HG03520 (cell line): ENCODE measurements around the gene SYAP1.
"Not testable (repeated sequence)": the region's sequence is repeated elsewhere in the genome, so short reads cannot be mapped to it uniquely, and the experiment has no call there.

Experiments used
- ATAC-seq: cut with Tn5 transposase; IDR thresholded peaks from one replicate; pipeline ENCODE4 v1.9.1; 2021; ENCODE audit warnings: mild to moderate bottlenecking, moderate library complexity; ENCODE audit not compliant: unreplicated experiment

SYAP1 gene

DNA sequence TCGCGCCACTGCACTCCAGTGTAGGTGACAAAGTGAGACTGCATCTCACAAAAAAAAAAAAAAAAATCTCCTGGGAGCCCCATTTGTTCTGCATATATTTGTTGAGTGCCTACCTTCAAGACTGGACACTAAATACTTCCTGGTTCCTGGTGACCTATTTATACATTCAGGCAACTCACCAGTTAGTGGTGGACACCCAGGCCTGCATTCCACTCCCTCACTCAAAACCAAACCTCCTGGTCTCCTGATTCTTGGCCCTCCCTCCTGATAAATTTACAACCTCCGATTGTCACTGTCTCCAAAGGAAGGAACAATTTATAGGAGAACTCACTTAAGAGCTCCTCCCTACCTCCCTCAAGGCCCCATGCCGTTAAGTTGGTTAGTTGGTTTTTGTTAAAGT lies 3.1 kb downstream of the SYAP1 start:
- ATAC-seq: no peak

DNA sequence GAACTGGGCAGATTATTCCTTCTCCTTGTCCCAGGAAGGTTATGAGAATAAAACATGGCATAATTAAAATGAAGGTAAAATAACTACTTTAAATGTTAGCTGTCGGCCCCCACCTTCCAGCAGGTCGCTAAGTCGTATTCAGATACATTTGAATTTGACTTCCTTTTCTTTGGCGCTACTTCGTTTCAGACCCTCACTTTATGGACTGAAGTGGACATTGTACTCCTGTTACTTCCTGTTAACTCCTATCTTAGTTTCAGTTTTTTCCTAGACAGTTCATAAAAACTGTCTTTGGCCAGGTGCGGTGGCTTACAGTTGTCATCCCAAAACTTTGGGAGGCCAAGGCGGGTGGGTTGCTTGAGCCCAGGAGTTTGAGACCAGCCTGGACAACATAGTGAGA lies 5.7 kb downstream of the SYAP1 start:
- no peak for ATAC-seq

DNA sequence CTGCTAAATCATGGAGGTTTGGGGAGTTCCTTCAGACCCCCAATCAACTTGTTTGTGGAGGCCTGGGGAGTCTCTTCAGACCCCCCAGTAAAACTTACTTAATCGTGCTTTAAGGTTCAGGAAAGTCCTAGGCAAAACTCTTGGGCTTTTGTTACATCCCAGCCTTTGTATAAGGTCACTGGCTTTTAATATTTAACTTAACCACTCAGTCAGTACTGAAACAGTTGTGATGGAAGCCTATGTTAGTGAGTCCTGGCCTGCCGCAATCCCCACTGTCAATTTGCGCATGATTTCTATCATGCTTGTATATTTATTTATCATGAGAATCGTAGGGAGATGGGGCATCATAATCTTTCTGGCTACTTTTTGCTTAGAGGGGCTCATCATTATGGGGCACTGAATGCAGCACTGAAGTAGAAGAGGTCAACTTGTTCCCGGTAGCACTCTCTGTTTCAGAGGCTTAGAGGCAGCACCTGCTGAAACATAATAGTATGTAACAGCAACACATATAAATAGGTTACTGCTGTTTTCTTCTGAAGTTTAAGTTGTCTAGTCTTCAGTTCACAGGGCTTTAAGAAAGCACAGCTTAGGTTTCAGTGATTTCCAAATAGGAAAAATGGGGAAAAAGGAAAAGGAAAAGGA lies 7.1 kb downstream of the SYAP1 start:
- not testable (repeated sequence) for ATAC-seq

DNA sequence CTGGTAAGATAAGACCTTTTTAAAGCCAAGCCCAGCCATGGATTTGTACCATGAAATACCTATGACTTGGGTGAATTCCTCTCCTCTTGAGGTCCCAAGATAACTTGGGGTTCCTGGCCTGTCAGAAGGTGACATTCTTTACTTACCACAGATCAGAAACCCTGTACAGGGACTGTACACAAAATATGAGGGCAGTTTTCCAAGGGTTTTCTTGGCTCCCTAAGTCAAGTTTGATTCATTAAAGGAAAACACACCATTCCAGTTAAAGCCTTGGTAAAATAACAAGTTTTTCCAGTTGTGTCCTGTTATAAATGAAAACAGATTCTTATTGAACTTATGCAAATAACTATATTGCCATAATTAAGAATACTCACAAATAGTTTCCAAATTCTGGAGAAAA lies 8.2 kb downstream of the SYAP1 start:
- ATAC-seq: no peak

DNA sequence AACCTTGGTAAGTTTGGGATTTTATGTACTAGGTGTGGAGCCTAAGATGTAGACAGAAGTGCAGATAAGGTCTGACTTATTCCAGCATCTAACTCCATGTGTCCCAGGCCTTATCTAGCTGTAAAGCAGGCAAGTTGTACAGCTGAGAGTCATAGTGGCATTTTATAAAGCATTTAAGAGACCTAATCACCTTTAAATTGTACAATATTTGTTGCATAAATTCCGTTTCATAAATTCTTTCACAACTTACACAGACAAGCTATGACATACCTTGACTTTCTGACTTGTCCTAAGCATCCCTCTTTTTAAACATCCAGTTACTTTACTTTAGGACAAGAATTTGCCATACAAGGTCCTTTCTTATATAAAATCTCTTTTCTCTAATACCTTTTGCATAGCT lies 11.0 kb downstream of the SYAP1 start:
- no peak for ATAC-seq

DNA sequence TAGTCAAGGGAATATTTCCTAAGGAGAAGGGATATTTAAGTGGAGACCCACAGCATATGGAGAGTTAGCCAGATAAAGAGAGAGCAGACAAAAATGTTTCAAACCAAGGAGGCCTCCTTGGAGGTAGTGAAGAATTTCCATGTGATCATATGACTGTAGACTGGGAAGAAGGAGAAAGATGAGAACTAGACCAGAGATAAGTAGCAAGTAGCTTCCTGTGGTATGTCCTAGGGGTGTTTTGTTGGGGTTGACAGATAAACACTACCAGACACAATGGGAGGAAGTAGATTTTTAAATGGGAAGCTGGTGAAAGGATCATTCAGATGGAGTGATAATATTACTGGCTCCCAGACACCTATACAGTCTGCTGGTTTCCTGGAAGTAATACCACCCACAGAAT lies 13.6 kb downstream of the SYAP1 start:
- no peak for ATAC-seq

DNA sequence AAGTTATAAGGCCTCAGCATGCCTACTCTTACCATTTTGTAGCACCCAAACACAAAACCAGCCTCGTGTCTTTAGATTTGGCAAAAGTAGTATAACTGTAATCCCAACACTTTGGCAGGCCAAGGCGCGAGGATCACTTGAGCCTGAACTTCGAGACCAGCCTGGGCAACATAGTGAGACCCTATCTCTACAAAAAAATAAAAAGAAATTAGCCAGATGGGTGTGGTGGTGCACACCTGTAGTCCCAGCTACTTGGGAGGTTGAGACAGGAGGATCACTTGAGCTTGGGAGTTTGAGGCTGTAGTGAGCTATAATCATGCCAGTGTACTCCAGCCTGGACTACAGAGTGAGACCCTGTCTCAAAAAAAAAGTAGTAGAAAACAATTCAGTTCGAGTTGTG lies 17.6 kb downstream of the SYAP1 start:
- ATAC-seq: no peak

DNA sequence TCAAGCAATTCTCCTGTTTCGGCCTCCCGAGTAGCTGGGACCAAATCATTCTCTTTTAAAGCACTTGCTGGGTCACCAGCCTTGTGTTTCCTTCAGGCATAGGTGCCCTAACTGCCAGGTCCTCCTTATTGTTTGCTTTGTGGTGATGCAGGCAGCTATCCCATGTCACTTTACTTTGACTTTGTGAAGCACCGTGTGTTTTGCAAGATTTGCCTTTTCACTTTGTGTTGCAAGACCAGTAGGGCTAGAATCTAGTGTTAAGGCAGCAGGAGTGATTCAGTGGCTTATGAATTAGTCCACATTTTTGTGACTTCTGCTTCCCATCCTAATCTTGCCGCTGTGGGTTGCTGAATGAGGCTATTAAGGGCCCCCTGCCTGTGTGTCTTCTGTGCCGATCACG lies 20.2 kb downstream of the SYAP1 start:
- no peak for ATAC-seq

DNA sequence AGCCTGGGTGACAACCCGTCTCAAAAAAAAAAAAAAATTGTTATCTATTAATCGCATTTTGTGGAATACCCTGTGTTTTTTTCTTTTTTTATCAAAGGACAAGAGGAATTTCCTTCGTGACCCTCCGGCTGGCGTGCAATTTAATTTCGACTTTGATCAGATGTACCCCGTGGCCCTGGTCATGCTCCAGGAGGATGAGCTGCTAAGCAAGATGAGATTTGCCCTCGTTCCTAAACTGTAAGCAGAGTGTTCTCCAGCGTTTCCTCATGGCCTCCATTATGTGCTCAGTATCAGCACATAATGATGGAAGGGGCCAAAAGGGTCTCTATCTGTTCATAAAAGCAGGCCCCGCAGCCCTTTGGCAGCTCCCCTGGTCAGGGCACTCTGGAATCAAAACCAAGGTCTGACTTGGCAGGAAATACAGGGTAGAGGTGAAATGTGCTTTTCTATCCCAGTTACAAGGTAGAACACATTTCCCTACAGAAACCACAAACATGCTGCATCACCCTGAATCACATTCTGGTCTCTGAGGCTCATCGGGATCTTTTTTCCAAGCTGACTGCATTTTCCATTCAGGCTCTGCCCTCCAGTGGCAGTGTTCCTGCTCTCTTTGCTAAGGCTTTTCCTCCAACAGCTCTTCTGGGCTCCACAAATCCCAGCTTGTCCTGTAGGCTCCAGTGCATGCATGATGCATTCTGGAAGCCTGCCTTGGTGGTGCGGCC lies 24.4 kb downstream of the SYAP1 start:
- ATAC-seq: no peak

DNA sequence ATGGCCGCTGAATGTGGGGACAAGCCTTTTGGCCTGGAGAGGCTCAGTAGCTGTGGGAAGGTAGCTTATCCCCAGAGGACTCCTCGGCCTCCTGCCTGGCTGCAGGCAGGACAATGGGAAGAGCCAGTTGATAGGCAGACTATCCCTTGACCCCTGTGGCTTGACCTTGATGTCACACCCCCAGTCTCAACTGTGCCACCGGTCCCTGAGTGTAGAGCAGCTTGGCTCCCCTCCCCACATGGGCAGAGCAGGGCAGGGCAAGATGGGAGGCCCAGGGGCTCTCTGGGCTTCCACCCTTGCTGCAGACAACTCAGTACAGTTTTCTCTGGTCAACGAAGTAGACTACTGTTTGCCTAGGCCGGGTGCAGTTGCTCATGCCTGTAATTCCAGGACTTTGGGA lies 25.7 kb downstream of the SYAP1 start:
- ATAC-seq: no peak

DNA sequence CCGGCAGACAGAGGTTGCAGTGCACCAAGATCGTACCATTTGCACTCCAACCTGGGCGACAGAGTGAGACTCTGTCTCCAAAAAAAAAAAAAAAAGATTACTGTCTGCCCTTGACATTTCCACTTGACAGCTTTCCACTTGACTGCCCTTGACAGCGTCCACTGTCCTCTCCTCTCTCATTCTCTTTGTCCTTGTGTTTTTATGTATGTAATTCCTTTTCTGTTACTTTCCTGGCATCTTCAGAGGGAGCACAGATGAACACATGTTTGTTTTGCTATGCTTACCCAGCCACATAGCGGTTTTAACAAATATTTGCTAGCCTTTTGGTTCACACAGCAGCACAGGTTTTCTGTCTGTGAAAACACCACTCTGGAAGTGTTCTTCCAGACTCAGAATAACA lies 26.2 kb downstream of the SYAP1 start:
- ATAC-seq: no peak

DNA sequence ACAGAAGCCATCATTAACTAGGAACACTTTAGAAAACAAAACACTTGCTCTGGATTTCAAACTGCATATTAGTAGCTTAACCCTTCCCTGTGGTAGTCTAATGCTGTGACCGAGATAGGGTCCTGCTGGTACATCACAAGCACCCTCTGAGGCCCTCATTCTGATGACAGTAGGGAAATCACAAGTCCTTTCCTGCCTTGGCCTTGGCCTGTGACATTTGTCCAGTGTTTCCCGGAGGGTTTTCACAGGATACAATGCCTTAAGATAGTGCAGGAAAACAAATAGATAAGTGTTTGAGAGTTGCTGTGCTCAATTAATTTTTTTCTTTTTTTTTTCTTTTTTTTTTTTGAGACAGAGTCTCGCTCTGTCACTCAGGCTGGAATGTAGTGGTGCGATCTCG lies 29.0 kb downstream of the SYAP1 start:
- no peak for ATAC-seq

DNA sequence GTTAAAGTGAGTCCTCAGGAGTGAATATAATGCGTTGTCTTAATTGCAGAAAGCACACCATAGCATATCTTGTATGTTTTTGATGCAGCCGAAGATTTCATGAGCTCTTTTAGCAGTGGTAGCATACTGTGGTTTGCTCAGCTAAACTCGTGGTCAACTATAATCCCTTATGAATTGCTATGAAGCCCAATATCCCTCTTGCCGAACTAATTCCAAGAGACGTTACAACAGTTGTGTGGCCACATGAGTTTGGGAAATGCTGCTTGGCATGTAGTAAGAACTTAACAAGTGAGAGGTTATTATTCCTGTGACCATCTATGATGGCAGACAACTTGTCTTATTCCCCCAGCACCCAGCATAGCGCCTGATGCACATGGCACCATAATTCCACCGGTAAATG lies 30.7 kb downstream of the SYAP1 start:
- ATAC-seq: no peak

DNA sequence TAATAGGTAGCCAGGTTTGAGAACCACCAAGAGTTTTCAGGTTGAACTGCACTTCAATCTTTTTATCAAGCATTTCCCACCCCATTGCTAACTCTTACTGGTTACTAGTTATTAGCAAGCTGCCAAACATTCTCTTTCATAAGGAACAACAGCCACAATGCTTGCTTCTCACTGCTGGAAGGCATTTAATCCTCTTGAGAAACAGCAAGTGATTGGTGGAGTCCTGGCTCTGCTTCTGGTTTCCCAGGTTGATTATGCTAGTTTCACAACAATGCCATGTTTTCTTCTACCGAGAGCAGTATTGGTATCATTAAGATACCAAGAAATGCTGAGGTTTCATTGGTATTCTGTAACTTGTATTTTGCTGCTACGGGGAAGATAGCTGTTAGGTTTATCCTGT lies 34.6 kb downstream of the SYAP1 start:
- ATAC-seq: no peak

DNA sequence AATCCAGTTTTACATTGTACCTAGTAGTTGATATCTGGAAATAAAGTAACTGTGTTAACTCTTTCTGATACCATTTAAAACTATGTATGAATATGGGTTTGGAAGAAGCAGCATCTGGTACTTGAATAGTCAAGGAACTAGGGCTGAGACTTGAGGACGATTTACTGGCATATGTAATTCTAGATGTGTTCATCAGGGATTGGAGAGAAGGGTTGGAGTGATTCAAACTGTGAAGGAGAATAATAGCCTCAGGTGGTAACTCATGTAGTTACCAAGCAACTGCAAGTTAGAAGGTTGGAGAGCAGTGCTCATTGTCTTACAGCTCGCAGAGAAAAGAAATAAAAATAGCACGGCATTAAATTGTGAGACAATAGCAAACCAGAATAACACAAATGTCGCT lies 37.3 kb downstream of the SYAP1 start:
- no peak for ATAC-seq

DNA sequence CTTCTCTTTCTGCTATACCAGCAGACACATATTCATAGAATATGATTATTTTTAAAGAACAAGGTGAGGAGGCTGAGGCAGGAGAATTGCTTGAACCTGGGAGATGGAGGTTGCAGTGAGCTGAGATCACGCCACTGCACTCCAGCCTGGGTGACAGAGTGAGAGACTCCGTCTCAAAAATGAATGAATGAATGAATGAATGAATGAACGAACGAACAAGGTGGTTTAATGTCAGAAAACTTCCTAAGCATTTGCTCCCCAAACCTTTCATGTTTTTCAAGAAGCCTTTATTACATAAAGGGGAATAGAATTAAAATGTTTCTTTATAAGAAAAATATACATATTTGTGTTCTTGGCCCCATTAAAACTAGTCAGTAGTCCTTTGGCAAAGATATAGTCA lies 42.1 kb downstream of the SYAP1 start:
- not testable (repeated sequence) for ATAC-seq

DNA sequence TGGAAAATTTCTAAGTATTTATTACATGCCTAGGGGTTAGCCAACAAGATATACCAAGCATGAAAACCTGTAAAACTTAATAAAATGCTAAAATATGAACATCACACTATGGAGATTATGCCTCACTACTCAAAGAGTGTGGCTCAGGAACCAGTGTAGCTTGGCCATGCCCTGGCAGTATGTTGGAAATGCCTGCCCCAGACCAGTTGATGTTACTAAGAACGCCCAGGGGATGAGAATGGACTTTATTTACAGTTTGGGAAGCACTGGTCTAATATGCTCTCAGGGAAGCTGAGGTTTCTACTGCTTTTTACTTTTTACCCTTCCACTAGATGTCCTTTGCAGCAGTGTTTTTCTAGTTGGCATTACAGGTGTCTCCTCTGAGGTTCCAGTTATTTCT lies 43.2 kb downstream of the SYAP1 start:
- ATAC-seq: no peak

DNA sequence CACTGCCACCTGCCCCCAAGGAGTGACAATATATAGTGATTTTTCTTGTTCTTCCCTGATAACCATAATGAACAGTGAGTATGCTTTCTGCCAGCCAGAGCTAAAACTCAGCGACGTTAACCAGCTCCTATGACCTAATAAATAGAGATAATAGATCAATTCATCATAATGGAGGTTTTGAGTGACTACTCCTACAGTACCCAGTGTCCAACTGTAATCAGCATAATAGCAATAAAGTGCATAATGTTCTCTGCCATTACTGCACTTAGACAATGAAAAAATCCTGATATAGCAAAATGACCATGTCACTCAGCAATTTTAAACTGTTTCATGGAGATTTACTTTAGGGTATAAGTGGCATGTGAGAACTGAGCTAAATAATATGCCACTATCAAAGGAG lies 46.2 kb downstream of the SYAP1 start:
- ATAC-seq: no peak

DNA sequence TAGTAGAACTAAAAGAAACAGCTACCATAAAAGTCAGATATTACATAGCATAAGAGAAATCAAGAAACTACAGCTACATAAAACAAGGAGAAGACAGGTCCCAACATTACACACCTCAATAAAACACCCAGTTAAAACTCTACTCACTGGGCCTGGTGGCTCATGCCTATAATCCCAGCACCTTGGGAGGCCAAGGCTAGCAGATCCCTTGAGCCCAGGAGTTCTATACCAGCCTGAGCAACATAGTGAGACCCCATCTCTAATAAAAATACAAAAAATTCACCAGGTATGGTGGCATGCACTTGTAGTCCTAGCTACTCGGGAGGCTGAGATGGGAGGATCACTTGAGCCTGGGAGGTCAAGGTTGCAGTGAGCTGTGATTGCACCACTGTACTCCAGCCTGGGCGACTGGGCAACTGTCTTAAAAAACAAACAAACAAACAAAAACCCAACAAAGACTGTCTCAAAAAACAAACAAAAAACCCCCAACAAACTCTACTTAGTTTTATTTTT lies 51.6 kb downstream of the SYAP1 start:
- no peak for ATAC-seq

DNA sequence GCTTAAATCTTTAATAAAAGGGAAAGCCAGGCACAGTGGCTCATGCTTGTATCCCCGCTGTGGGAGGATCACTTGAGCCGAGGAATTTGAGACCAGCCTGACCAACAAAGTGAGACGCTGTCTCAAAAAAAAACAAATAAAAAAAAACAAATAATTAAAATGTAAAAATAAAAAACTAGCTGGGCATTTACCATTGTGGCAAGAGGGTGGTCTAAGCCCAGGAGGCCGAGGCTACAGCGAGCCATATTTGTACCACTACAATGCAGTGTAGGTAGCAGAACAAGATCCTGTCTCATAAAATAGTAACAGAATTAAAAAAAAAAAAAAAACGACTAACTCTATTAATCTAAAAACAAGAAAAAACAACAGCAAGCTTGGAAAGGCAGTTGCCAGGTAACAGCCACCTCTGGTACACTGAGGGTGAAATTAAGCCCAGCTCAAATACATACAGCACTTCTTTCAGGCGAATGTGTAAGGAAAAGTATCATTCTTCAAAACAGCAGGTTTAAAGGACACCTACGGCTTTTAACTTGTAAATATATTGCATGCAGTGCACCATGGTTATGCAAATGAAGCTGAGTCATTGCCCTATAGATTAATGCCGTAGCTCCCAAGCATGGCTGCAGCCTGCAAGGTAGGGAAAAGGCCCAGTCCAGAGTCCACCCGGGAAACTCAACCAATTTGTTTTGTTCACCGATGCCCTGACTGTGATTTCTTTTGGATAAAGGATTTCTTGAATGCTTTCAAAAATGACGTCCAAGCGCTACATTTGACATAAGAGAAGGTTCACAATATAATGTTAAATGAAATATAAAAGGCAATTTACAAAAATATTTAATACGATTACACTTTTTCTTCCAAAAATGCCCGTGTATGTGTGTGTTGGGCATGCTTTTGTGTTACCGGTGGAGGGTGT lies 52.3 kb downstream of the SYAP1 start:
- no peak for ATAC-seq

DNA sequence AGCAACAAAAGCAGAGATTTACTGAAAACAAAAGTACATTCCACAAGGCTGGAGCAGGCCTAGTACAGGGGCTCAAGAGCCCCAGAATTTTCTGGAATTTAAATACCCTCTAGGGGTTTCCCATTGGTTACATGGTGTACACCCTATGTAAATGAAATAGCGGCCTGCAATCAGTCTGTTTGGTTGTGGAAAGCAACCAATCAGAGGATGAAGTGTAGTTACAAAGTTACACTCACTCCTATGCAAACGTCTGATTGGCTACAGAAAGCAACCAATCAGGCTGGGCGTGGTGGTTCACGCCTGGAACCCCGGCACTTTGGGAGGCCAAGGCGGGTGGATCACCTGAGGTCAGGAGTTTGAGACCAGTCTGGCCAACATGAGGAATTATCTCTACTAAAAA lies 53.0 kb downstream of the SYAP1 start:
- ATAC-seq: no peak

DNA sequence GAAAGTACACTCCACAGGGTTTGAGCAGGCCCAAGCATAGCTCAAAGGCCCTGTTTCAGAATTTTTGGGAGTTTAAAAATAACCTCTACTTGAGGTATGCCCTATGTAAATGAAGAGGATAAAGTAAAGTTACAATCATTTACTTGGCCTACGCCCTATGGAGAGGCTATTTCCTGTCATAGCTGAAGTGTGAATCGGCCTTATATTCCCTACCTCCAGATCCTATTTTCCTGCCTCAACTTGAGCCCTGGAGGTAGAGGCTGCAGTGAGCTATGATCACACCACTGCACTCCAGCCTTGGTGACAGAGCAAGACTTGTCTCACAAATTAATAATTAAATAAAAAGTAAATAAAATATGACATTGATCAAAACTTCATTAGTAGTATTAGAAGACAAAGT lies 55.3 kb downstream of the SYAP1 start:
- no peak for ATAC-seq
